Immature natural killer cell (primary cell): Measurements from ENCODE around the gene HSBP1L1. TPM values are rescaled to one million over a fixed set of nuclear protein-coding genes. Genes with fewer than 3 reads are reported as not detected.
A peak's percentile ranks its signal among the peaks of the same experiment; 100 is the strongest.
"Not testable (repeated sequence)": the region's sequence is repeated elsewhere in the genome, so short reads cannot be mapped to it uniquely, and the experiment has no call there.

Source experiments
- DNase-seq, 3 donors: peaks; one replicate each; pipeline ENCODE4 v3.0.0; 2022; ENCODE audit warnings: mixed read lengths in 1 of 3
- H3K27ac Mint-ChIP-seq, 6 donors: one replicate each; pipeline ENCODE4 v1.8.0; 2020; ENCODE audit warnings: mixed read lengths in 6 of 6, mild to moderate bottlenecking in 5 of 6, inconsistent platforms in 4 of 6, moderate library complexity in 3 of 6
- H3K27me3 Mint-ChIP-seq, 3 donors: one replicate each; pipeline ENCODE4 v1.8.0; 2020 to 2021; ENCODE audit warnings: low read depth in 3 of 3, mild to moderate bottlenecking in 3 of 3, mixed read lengths in 3 of 3, moderate library complexity in 3 of 3, inconsistent platforms in 1 of 3
- H3K36me3 Mint-ChIP-seq, 3 donors: one replicate each; pipeline ENCODE4 v1.8.0; 2020; ENCODE audit warnings: mixed read lengths in 3 of 3, inconsistent platforms in 2 of 3, mild to moderate bottlenecking in 2 of 3
- H3K4me1 Mint-ChIP-seq, 2 donors: one replicate each; pipeline ENCODE4 v1.8.0; 2020; ENCODE audit warnings: inconsistent platforms in 2 of 2, mild to moderate bottlenecking in 2 of 2, mixed read lengths in 2 of 2, moderate library complexity in 1 of 2
- H3K4me3 Mint-ChIP-seq, 5 donors: one replicate each; pipeline ENCODE4 v1.8.0; 2020; ENCODE audit warnings: mild to moderate bottlenecking in 5 of 5, mixed read lengths in 5 of 5, inconsistent platforms in 3 of 5, moderate library complexity in 3 of 5
- H3K9me3 Mint-ChIP-seq, 6 donors: one replicate each; pipeline ENCODE4 v1.8.0; 2020; ENCODE audit warnings: mild to moderate bottlenecking in 6 of 6, mixed read lengths in 6 of 6, inconsistent platforms in 4 of 6, moderate library complexity in 3 of 6
- polyA plus RNA-seq, 3 donors: library from polyadenylated mRNA; unstranded; fragments of 300-500 nt; fragmentation: Illumina TruSeq; gene quantifications; one replicate each; pipeline ENCODE4 v1.2.3, GENCODE V29; 2021

The HSBP1L1 gene
- polyA plus RNA-seq, 3 donors from 2014 or later, result 4.2 to 11.8 (median 9.8) TPM

DNA sequence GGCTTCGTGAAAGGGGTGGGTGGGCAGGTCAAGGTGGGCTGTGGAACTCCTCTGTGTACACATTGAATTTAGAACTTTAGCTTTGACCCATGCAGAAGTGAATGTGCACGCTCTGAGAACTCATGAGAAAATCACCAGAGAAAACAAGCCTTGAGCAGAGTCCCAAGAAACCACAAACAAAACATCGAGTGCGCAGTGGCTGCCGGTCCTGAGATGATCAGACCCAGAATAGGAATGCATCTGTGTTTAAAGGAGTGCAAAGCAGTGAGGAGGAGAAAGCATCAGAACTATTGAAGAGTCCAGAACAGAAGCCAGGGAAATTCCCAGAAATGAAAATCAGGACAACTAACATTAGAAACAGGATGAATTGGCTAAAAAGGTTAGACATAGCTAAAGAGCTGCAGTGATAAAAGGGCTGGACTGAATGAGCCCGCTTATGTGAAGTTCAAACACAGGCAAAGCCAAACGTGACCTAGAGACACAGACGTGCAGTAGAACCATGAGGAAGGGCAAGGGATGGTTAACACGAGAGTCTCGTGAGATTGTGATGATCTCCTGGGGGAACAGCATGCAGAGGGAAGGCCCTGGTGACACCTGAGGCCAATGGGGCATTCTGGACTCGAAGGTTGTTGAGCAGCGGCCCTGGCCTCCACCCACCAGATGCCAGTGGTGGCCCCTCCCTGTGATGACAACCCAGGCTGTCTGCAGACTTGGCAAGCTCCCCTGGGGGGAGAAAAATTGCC lies 40.3 kb downstream of the HSBP1L1 start:
- Mint-ChIP-seq H3K4me3 (no peak overlapping the region), H3K27ac (peak overlapping the region in 1 of 6 donors; percentile 0), H3K27me3 (peaks cover 0 to 6% (median 2%) of the 10 kb centered on the region in 3 donors), H3K36me3 (peaks cover 0 to 9% (median 6%) of the 10 kb centered on the region in 3 donors), H3K4me1 (no peaks in the 10 kb centered on the region), H3K9me3 (peaks cover 0 to 11% (median 4%) of the 10 kb centered on the region in 6 donors)
- DNase-seq, result no peak

- no peaks in the 10 kb centered on the region for H3K4me1 Mint-ChIP-seq
- peaks cover 0 to 12% (median 3%) of the 10 kb centered on the region in 6 donors for H3K9me3 Mint-ChIP-seq
- no peak overlapping the region for H3K27ac Mint-ChIP-seq
- H3K4me3 Mint-ChIP-seq, result no peak overlapping the region
- peaks cover 0 to 7% (median 2%) of the 10 kb centered on the region in 3 donors for H3K27me3 Mint-ChIP-seq
- DNase-seq, result no peak
- H3K36me3 Mint-ChIP-seq, result peaks cover 0 to 11% (median 7%) of the 10 kb centered on the region in 3 donors
Observed at GRCh38 chr18:80006724-80007123, 42.3 kb downstream of the HSBP1L1 start.

GRCh38 chr18:80009661-80010550 lies 45.5 kb downstream of the HSBP1L1 start:
- Mint-ChIP-seq H3K4me1 (no peaks in the 10 kb centered on the region), H3K27ac (no peak overlapping the region), H3K9me3 (peaks cover 1 to 29% (median 12%) of the 10 kb centered on the region in 6 donors), H3K36me3 (peaks cover 0 to 20% (median 10%) of the 10 kb centered on the region in 3 donors), H3K27me3 (peaks cover 3 to 9% (median 6%) of the 10 kb centered on the region in 3 donors), H3K4me3 (no peak overlapping the region)
- DNase-seq, result no peak

- no peak overlapping the region for H3K4me3 Mint-ChIP-seq
- H3K27me3 Mint-ChIP-seq, result peaks cover 3 to 9% (median 4%) of the 10 kb centered on the region in 3 donors
- peaks cover 0 to 20% (median 10%) of the 10 kb centered on the region in 3 donors for H3K36me3 Mint-ChIP-seq
- H3K27ac Mint-ChIP-seq, result no peak overlapping the region
- H3K4me1 Mint-ChIP-seq, result no peaks in the 10 kb centered on the region
- peaks cover 1 to 29% (median 12%) of the 10 kb centered on the region in 6 donors for H3K9me3 Mint-ChIP-seq
- no peak for DNase-seq
Observed at GRCh38 chr18:80010551-80010906, 46.1 kb downstream of the HSBP1L1 start.

DNA sequence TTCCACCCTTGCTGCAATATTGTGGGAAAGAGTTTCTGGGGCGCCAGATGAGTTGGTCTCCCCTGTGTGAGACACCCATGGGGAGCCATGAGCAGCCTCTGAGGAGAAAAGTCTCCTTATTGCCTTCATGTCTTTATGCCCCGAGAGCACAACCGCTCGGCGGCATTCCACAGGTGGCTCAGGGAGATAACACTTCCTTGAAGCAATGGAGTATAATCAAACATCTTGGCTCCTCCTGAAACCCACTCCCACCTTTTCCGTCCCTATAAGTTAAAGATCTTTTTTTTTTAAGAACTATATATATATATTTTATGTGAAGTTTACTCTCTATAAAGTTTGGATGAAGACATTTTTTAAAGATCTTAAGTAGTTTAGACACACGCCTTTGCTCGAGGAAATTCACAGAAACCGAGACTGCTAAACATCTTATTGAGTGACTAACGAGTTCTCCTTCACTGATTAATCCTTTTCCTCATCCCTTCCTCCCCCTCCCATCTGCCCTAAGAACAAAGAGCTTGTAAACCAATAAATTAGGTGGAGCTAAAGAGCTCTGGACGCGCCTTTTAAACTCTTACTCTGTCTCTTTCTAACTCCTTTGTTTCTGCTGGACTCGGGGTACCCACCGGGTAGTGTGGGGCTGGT lies 47.2 kb downstream of the HSBP1L1 start:
- H3K9me3 Mint-ChIP-seq, result peaks cover 3 to 29% (median 12%) of the 10 kb centered on the region in 6 donors
- not testable (repeated sequence) for H3K27me3 Mint-ChIP-seq, DNase-seq, H3K4me1 Mint-ChIP-seq, H3K27ac Mint-ChIP-seq, H3K4me3 Mint-ChIP-seq
- H3K36me3 Mint-ChIP-seq, result peaks cover 0 to 20% (median 10%) of the 10 kb centered on the region in 3 donors

DNA sequence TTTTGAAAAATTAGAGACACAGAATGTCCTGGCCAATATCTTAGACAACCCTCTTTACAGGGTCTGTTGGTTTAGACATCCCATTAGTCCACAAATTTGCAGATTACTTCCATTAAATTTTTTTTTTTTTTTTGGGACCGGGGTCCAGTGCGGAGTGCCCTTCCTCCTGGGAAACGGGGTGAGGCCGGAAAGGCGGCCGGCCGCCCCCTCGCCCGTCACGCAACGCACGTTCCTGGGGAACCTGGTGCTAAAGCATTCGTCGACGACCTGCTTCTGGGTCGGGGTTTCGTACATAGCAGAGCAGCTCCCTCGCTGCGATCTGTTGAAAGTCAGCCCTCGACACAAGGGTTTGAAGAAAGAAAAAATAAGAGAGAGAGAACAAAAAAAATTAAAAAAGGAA lies 48.3 kb downstream of the HSBP1L1 start:
- H3K9me3 Mint-ChIP-seq, result peaks cover 3 to 29% (median 12%) of the 10 kb centered on the region in 6 donors
- peaks cover 3 to 6% (median 4%) of the 10 kb centered on the region in 3 donors for H3K27me3 Mint-ChIP-seq
- H3K36me3 Mint-ChIP-seq, result peaks cover 0 to 20% (median 10%) of the 10 kb centered on the region in 3 donors
- no peaks in the 10 kb centered on the region for H3K4me1 Mint-ChIP-seq
- H3K4me3 Mint-ChIP-seq, result no peak overlapping the region
- DNase-seq, result no peak
- no peak overlapping the region for H3K27ac Mint-ChIP-seq

Other genes with a start within 250 kb of the HSBP1L1 start
- gene KCNG2, start 166.7 kb upstream of the HSBP1L1 start, polyA plus RNA-seq, result not detected
- gene SLC66A2, start 13.0 kb upstream of the HSBP1L1 start, polyA plus RNA-seq, result 10 to 100 TPM in 2 of 3 donors, 1 to 10 TPM in 1; 9.0 to 16.5 (median 11.8) TPM
- 100 to 1,000 TPM; 209 to 330 (median 248) TPM for gene TXNL4A, start 23.9 kb downstream of the HSBP1L1 start, polyA plus RNA-seq
- gene RBFA, start 69.8 kb downstream of the HSBP1L1 start, polyA plus RNA-seq, result 10 to 100 TPM in 1 of 3 donors, 1 to 10 TPM in 2; 7.2 to 10.3 (median 7.6) TPM
- 1 to 10 TPM; 3.6 to 7.2 (median 5.2) TPM for gene ADNP2, start 144.6 kb downstream of the HSBP1L1 start, polyA plus RNA-seq